DOHH2 (cell line): Measurements from ENCODE around the gene HECTD1.
"Not testable (repeated sequence)": the region's sequence is repeated elsewhere in the genome, so short reads cannot be mapped to it uniquely, and the experiment has no call there.

ENCODE experiments used
- H3F3A ChIP-seq: fragments of 200-600 bp; sonication (generic), shearing (Covaris generic); 2 replicates; pipeline ENCODE4 v1.6.0; 2016; ENCODE audit warnings: antibody characterized with exemption, mild to moderate bottlenecking; ENCODE audit not compliant: control insufficient read depth, insufficient read depth
- H3K27ac ChIP-seq: fragments of 200-600 bp; sonication (generic); 2 replicates; pipeline ENCODE4 v1.5.1; 2014; ENCODE audit warnings: low read depth, mild to moderate bottlenecking, low read length, moderate library complexity
- H3K27me3 ChIP-seq: fragments of 200-600 bp; sonication (generic); 2 replicates; pipeline ENCODE4 v1.6.1; 2014; ENCODE audit warnings: mild to moderate bottlenecking, low read length, mixed read lengths; ENCODE audit not compliant: control insufficient read depth
- H3K36me3 ChIP-seq: fragments of 200-600 bp; sonication (generic); 2 replicates; pipeline ENCODE4 v1.6.1; 2014; ENCODE audit warnings: mild to moderate bottlenecking, low read length, moderate library complexity, mixed read lengths; ENCODE audit not compliant: control insufficient read depth
- H3K4me1 ChIP-seq: fragments of 200-600 bp; sonication (generic); 2 replicates; pipeline ENCODE4 v1.6.1; 2014; ENCODE audit warnings: mild to moderate bottlenecking, low read length, mixed read lengths; ENCODE audit not compliant: control insufficient read depth
- H3K4me2 ChIP-seq: fragments of 200-600 bp; sonication (generic); 2 replicates; pipeline ENCODE4 v1.6.0; 2014; ENCODE audit warnings: mild to moderate bottlenecking, low read length, moderate library complexity
- H3K4me3 ChIP-seq: fragments of 200-600 bp; sonication (generic); 2 replicates; pipeline ENCODE4 v1.5.1; 2014; ENCODE audit warnings: mild to moderate bottlenecking, low read length, mixed read lengths
- H3K79me2 ChIP-seq: fragments of 200-600 bp; sonication (generic); 2 replicates; pipeline ENCODE4 v1.6.1; 2014; ENCODE audit warnings: mild to moderate bottlenecking, low read length, mixed read lengths; ENCODE audit not compliant: control insufficient read depth
- H3K9me2 ChIP-seq: fragments of 200-600 bp; sonication (generic); replicated peaks from 2 replicates; pipeline ENCODE4 v1.6.1; 2014; ENCODE audit warnings: mild to moderate bottlenecking, low read length, mixed read lengths; ENCODE audit not compliant: control insufficient read depth
- H3K9me3 ChIP-seq: fragments of 200-600 bp; sonication (generic); 2 replicates; pipeline ENCODE4 v1.6.1; 2014; ENCODE audit warnings: antibody characterized with exemption, low read length, mixed read lengths; ENCODE audit not compliant: control insufficient read depth, insufficient read depth
- H4K20me1 ChIP-seq: fragments of 200-600 bp; sonication (generic); 2 replicates; pipeline ENCODE4 v1.6.0; 2014; ENCODE audit warnings: low read depth, mild to moderate bottlenecking, antibody characterized with exemption, low read length, moderate library complexity; ENCODE audit not compliant: control insufficient read depth, insufficient read depth
- EZH2phosphoT487 ChIP-seq: fragments of 200-600 bp; sonication (generic); IDR thresholded peaks from 2 replicates; pipeline ENCODE4 v1.6.1; 2017; ENCODE audit warnings: borderline replicate concordance, mild to moderate bottlenecking, antibody characterized with exemption, low read length, moderate library complexity, mixed read lengths
- TF ChIP-seq, protein P1 (sequence below): fragments of 200-600 bp; sonication (generic); IDR thresholded peaks from one replicate; pipeline ENCODE4 v1.5.1; 2014; ENCODE audit warnings: antibody characterized with exemption, mild to moderate bottlenecking, low read depth, low read length; ENCODE audit not compliant: poor library complexity, severe bottlenecking

HECTD1 gene

DNA sequence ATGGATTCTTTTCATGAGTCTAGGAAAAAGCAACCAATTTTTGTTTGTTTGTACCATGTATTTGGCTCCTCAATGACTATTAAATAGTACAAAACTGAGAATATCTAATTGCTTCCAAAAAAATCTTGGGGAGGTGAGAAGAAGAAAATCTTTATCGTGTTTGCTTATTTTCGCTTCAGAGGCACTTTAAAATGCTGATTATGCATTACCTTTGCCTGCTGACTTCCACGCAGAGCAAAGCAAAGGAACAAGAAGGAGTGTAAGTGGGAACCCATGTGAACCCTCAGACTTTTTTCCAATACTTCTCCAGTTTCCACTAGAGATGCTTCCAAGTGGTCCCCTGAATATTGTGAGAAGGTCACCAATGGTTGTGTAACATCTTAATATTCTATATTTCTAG lies 138.2 kb downstream of the HECTD1 start:
- no peak for TF ChIP-seq EZH2phosphoT487
- TF ChIP-seq, protein P1, sequence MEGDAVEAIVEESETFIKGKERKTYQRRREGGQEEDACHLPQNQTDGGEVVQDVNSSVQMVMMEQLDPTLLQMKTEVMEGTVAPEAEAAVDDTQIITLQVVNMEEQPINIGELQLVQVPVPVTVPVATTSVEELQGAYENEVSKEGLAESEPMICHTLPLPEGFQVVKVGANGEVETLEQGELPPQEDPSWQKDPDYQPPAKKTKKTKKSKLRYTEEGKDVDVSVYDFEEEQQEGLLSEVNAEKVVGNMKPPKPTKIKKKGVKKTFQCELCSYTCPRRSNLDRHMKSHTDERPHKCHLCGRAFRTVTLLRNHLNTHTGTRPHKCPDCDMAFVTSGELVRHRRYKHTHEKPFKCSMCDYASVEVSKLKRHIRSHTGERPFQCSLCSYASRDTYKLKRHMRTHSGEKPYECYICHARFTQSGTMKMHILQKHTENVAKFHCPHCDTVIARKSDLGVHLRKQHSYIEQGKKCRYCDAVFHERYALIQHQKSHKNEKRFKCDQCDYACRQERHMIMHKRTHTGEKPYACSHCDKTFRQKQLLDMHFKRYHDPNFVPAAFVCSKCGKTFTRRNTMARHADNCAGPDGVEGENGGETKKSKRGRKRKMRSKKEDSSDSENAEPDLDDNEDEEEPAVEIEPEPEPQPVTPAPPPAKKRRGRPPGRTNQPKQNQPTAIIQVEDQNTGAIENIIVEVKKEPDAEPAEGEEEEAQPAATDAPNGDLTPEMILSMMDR: no peak
- Histone ChIP-seq H3F3A (no peaks in the 10 kb centered on the region), H3K36me3 (no peaks in the 10 kb centered on the region), H3K4me3 (no peak overlapping the region), H3K79me2 (no peaks in the 10 kb centered on the region), H3K4me2 (no peak overlapping the region), H4K20me1 (no peaks in the 10 kb centered on the region), H3K27ac (no peak overlapping the region), H3K9me3 (no peaks in the 10 kb centered on the region), H3K27me3 (no peaks in the 10 kb centered on the region), H3K9me2 (no peaks in the 10 kb centered on the region), H3K4me1 (no peaks in the 10 kb centered on the region)

DNA sequence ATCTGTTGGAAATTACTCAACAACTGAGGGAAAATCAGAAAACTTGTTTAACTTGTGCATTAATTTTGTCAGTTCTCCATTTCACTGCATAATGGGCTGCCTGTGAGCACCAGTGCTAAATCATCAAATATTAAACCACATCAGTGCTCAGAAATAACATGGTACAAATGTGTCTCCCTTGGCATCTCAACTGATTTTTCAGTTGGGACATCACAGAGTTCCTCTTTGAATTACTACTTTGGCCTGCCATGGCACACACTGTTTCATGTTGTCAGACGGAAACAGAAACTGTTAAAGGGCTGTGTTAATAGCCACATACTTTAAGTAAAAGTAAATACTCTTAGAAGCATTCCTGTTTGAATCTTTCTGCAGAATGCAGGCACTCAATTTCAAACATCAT lies 139.4 kb downstream of the HECTD1 start:
- H4K20me1 ChIP-seq: no peaks in the 10 kb centered on the region
- no peaks in the 10 kb centered on the region for H3K9me3 ChIP-seq
- no peaks in the 10 kb centered on the region for H3F3A ChIP-seq
- TF ChIP-seq, protein P1: no peak
- TF ChIP-seq EZH2phosphoT487: no peak
- H3K27ac ChIP-seq: no peak overlapping the region
- no peaks in the 10 kb centered on the region for H3K9me2 ChIP-seq
- no peaks in the 10 kb centered on the region for H3K79me2 ChIP-seq
- H3K4me1 ChIP-seq: no peaks in the 10 kb centered on the region
- no peak overlapping the region for H3K4me3 ChIP-seq
- no peaks in the 10 kb centered on the region for H3K27me3 ChIP-seq
- H3K36me3 ChIP-seq: no peaks in the 10 kb centered on the region
- H3K4me2 ChIP-seq: no peak overlapping the region

GRCh38 chr14:31062908-31063307 lies 144.7 kb downstream of the HECTD1 start:
- not testable (repeated sequence) for H3K27me3 ChIP-seq, H3K9me2 ChIP-seq, H3K4me3 ChIP-seq, H4K20me1 ChIP-seq, H3K27ac ChIP-seq, H3K36me3 ChIP-seq, H3K4me2 ChIP-seq, H3K79me2 ChIP-seq, H3K9me3 ChIP-seq, H3F3A ChIP-seq
- H3K4me1 ChIP-seq: peaks cover 14% of the 10 kb centered on the region

DNA sequence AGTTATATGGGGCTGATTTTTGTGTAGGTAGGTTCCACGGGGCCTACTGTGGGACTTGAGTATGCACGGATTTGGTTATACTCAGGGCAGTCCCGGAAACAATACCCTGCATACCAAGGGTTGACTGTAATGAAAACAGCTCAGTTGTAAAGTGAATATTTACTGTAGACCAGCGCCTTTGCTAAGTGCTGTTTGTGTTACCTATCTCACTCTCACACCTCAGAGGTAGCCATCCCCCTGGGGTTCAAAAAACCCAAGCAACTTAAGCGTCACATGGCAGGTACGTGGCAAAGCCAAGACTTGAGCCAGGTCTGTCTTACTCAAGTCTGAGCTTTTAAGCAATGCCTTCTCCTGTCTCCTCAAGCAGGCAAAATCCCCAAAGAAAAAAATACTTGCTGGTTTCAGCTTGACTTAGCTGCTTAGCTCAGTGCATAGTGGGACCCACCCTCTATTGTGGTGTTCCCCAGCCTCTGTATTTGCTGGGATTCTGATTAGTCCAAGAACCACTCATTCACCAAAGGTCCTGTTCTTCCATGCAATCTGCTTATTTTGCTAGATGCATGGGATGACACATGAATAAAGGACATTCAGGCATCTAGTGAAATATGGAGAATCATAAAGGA lies 147.2 kb downstream of the HECTD1 start:
- TF ChIP-seq EZH2phosphoT487: no peak
- H3K27me3 ChIP-seq: no peaks in the 10 kb centered on the region
- H3K36me3 ChIP-seq: no peaks in the 10 kb centered on the region

More for the DNA sequence above, 147.2 kb downstream of the HECTD1 start:
- Histone ChIP-seq H3K9me3 (no peaks in the 10 kb centered on the region), H3K4me2 (no peak overlapping the region), H3F3A (no peaks in the 10 kb centered on the region), H3K4me1 (peaks cover 15% of the 10 kb centered on the region), H3K9me2 (no peaks in the 10 kb centered on the region), H3K27ac (no peak overlapping the region), H4K20me1 (no peaks in the 10 kb centered on the region), H3K4me3 (no peak overlapping the region), H3K79me2 (no peaks in the 10 kb centered on the region)
